B cell (primary cell): Measurements from ENCODE around the gene ELOVL3. TPM values are rescaled to one million over a fixed set of nuclear protein-coding genes. Genes with fewer than 3 reads are reported as not detected.

ENCODE experiments used
- ATAC-seq: fragments of 200-7000 bp; cut with Tn5 transposase; one replicate; pipeline ENCODE4 v1.10.0; 2021; ENCODE audit warnings: low read depth, mild to moderate bottlenecking, moderate number of reproducible peaks, moderate library complexity
- CTCF ChIA-PET: fragments of 350-600 bp; sonication (Branson Sonifier 250); formaldehyde crosslinking; loops from one replicate; lab custom pipeline; 2021; ENCODE audit warnings: antibody characterized with exemption, inconsistent platforms; lab: Charles Lee
- POLR2A ChIA-PET: fragments of 350-600 bp; sonication (Branson Sonifier 250); formaldehyde crosslinking; loops from one replicate; lab custom pipeline; 2021; ENCODE audit warnings: antibody characterized with exemption; lab: Charles Lee
- DNase-seq: peaks from one replicate; pipeline ENCODE4 v3.0.0; 2013
- H2AFZ ChIP-seq: 2 replicates; pipeline ENCODE4 v1.6.1; 2012; ENCODE audit warnings: mild to moderate bottlenecking, low read depth, low read length; ENCODE audit not compliant: insufficient read depth, poor library complexity, severe bottlenecking
- H3K27ac ChIP-seq, 2 donors: 1 replicate in 1 of 2; 2 replicates in 1 of 2; pipeline ENCODE4 v1.5.1; 2012 to 2013; ENCODE audit warnings: low read length in 2 of 2, mild to moderate bottlenecking in 2 of 2, moderate library complexity in 1 of 2
- H3K27me3 ChIP-seq, 4 experiments: fragments of 200-600 bp in 1 of 4; sonication (generic) in 1 of 4; replicated peaks in 1 of 4; 1 replicate in 2 of 4; 2 replicates in 2 of 4; pipeline versions ENCODE4 v1.6.1 to v1.7.0; 2013 to 2016; ENCODE audit warnings: low read length in 3 of 4, mild to moderate bottlenecking in 2 of 4, mixed read lengths in 1 of 4, moderate library complexity in 1 of 4; ENCODE audit not compliant: insufficient read depth in 4 of 4, control insufficient read depth in 3 of 4; ENCODE audit errors: control extremely low read depth in 1 of 4
- H3K36me3 ChIP-seq, 2 experiments: replicated peaks in 1 of 2; 1 replicate in 1 of 2; 2 replicates in 1 of 2; pipeline versions ENCODE4 v1.6.1 to v1.7.1; 2013; ENCODE audit warnings: low read length in 1 of 2; ENCODE audit not compliant: insufficient read depth in 2 of 2, control insufficient read depth in 1 of 2; ENCODE audit errors: control extremely low read depth in 1 of 2, extremely low read depth in 1 of 2
- H3K4me1 ChIP-seq, 2 donors: fragments of 200-600 bp in 1 of 2; sonication (generic) in 1 of 2; 1 replicate in 1 of 2; 2 replicates in 1 of 2; pipeline versions ENCODE4 v1.5.1 to v1.6.1; 2013 to 2017; ENCODE audit warnings: low read length in 2 of 2; ENCODE audit not compliant: control insufficient read depth in 2 of 2, insufficient read depth in 2 of 2
- H3K4me2 ChIP-seq: replicated peaks from 2 replicates; pipeline ENCODE3; 2012; ENCODE audit warnings: mild to moderate bottlenecking, low read depth, low read length; ENCODE audit not compliant: poor library complexity, severe bottlenecking
- H3K4me3 ChIP-seq, 5 experiments: fragments of 200-600 bp in 1 of 5; sonication (generic) in 1 of 5; 1 replicate in 3 of 5; 2 replicates in 2 of 5; pipeline versions ENCODE4 v1.5.1 to v1.7.0; 2011 to 2016; ENCODE audit warnings: low read length in 4 of 5, mild to moderate bottlenecking in 4 of 5, low read depth in 2 of 5, control low read depth in 1 of 5, moderate library complexity in 1 of 5; ENCODE audit not compliant: insufficient read depth in 1 of 5; ENCODE audit errors: control extremely low read depth in 1 of 5, extremely low read depth in 1 of 5
- H3K79me2 ChIP-seq: fragments of 200-600 bp; sonication (generic); one replicate; pipeline ENCODE4 v1.6.0; 2016; ENCODE audit warnings: low read length; ENCODE audit not compliant: control insufficient read depth, insufficient read depth
- H3K9ac ChIP-seq: fragments of 200-600 bp; sonication (generic); 2 replicates; pipeline ENCODE4 v1.6.1; 2017; ENCODE audit warnings: mild to moderate bottlenecking, low read length, moderate library complexity
- H3K9me3 ChIP-seq, 3 donors: one replicate each; pipeline versions ENCODE4 v1.6.1 to v1.7.1; 2013; ENCODE audit warnings: low read length in 2 of 3; ENCODE audit not compliant: control insufficient read depth in 2 of 3, insufficient read depth in 1 of 3; ENCODE audit errors: control extremely low read depth in 1 of 3
- H4K20me1 ChIP-seq: 2 replicates; pipeline ENCODE4 v1.6.0; 2012; ENCODE audit warnings: mild to moderate bottlenecking, low read length; ENCODE audit not compliant: insufficient read depth, control insufficient read depth, poor library complexity, severe bottlenecking
- H3K27ac Mint-ChIP-seq: one replicate; pipeline ENCODE4 v1.8.0; 2021; ENCODE audit warnings: mixed read lengths
- H3K27me3 Mint-ChIP-seq: one replicate; pipeline ENCODE4 v1.8.0; 2021; ENCODE audit warnings: mixed read lengths
- H3K4me1 Mint-ChIP-seq: one replicate; pipeline ENCODE4 v1.8.0; 2021; ENCODE audit warnings: mixed read lengths
- H3K4me3 Mint-ChIP-seq: one replicate; pipeline ENCODE4 v1.8.0; 2021; ENCODE audit warnings: mixed read lengths
- H3K9me3 Mint-ChIP-seq: one replicate; pipeline ENCODE4 v1.8.0; 2022; ENCODE audit warnings: mixed read lengths; ENCODE audit not compliant: insufficient read depth
- CTCF ChIP-seq: fragments of 200-600 bp; IDR thresholded peaks from one replicate; pipeline ENCODE4 v1.8.0; 2022; ENCODE audit warnings: antibody characterized with exemption, mild to moderate bottlenecking
- EZH2 ChIP-seq: IDR thresholded peaks from 2 replicates; pipeline ENCODE4 v1.6.1; 2012; ENCODE audit warnings: borderline replicate concordance, low read depth, mild to moderate bottlenecking, moderate library complexity, low read length; ENCODE audit not compliant: insufficient read depth, poor library complexity, severe bottlenecking
- WGBS: methylation state at CpG from one replicate; pipeline ENCODE4 v1.1.5; 2013; ENCODE audit warnings: missing lambda C conversion rate; ENCODE audit not compliant: insufficient coverage; 5-methylcytosine and 5-hydroxymethylcytosine counted together
- intact Hi-C: fragments of 100-400 bp; cut with micrococcal nuclease; formaldehyde crosslinking; loops from one replicate; pipeline ENCODE4 v1.10.0; 2022
- polyA plus RNA-seq: library from polyadenylated mRNA; depleted of rRNA; stranded (reverse); fragments of >200 nt; gene quantifications from 2 replicates; pipeline ENCODE4 v1.2.3, GENCODE V29; 2012
- total RNA-seq, 2 donors: library from RNA; stranded (reverse); fragments of 120-200 nt in 1 of 2; gene quantifications; 1 replicate in 1 of 2; 2 replicates in 1 of 2; pipeline versions ENCODE4 v1.2.3 to v1.2.4, GENCODE V29; 2013 to 2022

ELOVL3 gene
- total and polyA plus RNA-seq, 2 donors (not counting 1 experiment from before 2014, with no cell fraction given): not detected

GRCh38 chr10:102245932-102246251 lies 19.8 kb downstream of the ELOVL3 start:
- intact Hi-C loops: loop anchor here (1.0 to 10.0 kb wide), 11 partner anchors 17 to 891 kb away; partner anchors contain the start of genes ARL3, BTRC, CUEDC2 and HPS6
- CTCF ChIA-PET: interaction anchor here (1.2 to 4.5 kb wide), 3 partner anchors 15 to 338 kb away, joined by 4 to 46 read pairs (median 6); no protein-coding TSS in a partner anchor
- WGBS: no CpG with 5 or more reads among the region's 4 CpGs

More at GRCh38 chr10:102245932-102246251, 19.8 kb downstream of the ELOVL3 start:
- Histone ChIP-seq H3K9ac (peak overlapping the region; percentile 86), H3K4me2 (peak overlapping the region; percentile 82), H3K36me3 (peaks cover 0 to 6% of the 10 kb centered on the region in 2 experiments), H3K27ac (peak overlapping the region; percentile 86 to 90), H3K4me3 (peak overlapping the region; percentile 80 to 99 (median 98)), H3K4me1 (peaks cover 45% of the 10 kb centered on the region in 2 donors), H3K79me2 (peaks cover 62% of the 10 kb centered on the region), H4K20me1 (peaks cover 46% of the 10 kb centered on the region), H2AFZ (peak overlapping the region; percentile 91), H3K9me3 (peaks cover 0 to 8% (median 0%) of the 10 kb centered on the region in 3 donors), H3K27me3 (peaks cover 0 to 25% (median 21%) of the 10 kb centered on the region in 4 experiments)
- no peaks in the 10 kb centered on the region for H3K9me3 Mint-ChIP-seq
- H3K27ac Mint-ChIP-seq: peak overlapping the region; percentile 38
- peaks cover 19% of the 10 kb centered on the region for H3K27me3 Mint-ChIP-seq
- H3K4me1 Mint-ChIP-seq: peaks cover 53% of the 10 kb centered on the region
- no peak for DNase-seq
- POLR2A ChIA-PET: interaction anchor here (0.5 to 1.3 kb wide), 4 partner anchors 15 to 216 kb away, joined by 3 to 16 read pairs (median 6); no protein-coding TSS in a partner anchor
- no peak for ATAC-seq
- TF ChIP-seq CTCF (no peak), EZH2 (no peak)
- H3K4me3 Mint-ChIP-seq: peak overlapping the region; percentile 94
